Keratinocyte (primary cell): ENCODE measurements around the gene PARP1. TPM values are rescaled to one million over a fixed set of nuclear protein-coding genes. Genes with fewer than 3 reads are reported as not detected.

Experiments used
- DNase-seq: peaks from one replicate; pipeline ENCODE4 v3.0.0-alpha.2; 2011; ENCODE audit warnings: low read depth, missing footprints, low spot score
- FAIRE-seq: peaks from 2 replicates; lab custom pipeline; 2011; peaks lifted over from hg19 to GRCh38; lab: Jason Lieb, UNC
- H2AFZ ChIP-seq: 2 replicates; pipeline ENCODE4 v1.6.0; 2012; ENCODE audit warnings: low read length, control low read depth, inconsistent platforms; ENCODE audit not compliant: control insufficient read depth
- H3K27ac ChIP-seq: 2 replicates; pipeline ENCODE4 v1.5.1; 2011; ENCODE audit warnings: low read length; ENCODE audit not compliant: control insufficient read depth, insufficient read depth
- H3K27me3 ChIP-seq: 3 replicates; pipeline ENCODE4 v1.6.0; 2011; ENCODE audit warnings: low read length; ENCODE audit not compliant: control insufficient read depth, insufficient read depth; ENCODE audit errors: extremely low read depth
- H3K36me3 ChIP-seq, 2 experiments: 2 replicates in 1 of 2; 3 replicates in 1 of 2; pipeline ENCODE4 v1.5.1; 2011; ENCODE audit warnings: low read length in 2 of 2, mild to moderate bottlenecking in 1 of 2; ENCODE audit not compliant: control insufficient read depth in 2 of 2, insufficient read depth in 2 of 2; ENCODE audit errors: extremely low read depth in 1 of 2
- H3K4me1 ChIP-seq: 3 replicates; pipeline ENCODE4 v1.5.1; 2011; ENCODE audit warnings: low read length; ENCODE audit not compliant: control insufficient read depth, insufficient read depth; ENCODE audit errors: extremely low read depth
- H3K4me2 ChIP-seq: 3 replicates; pipeline ENCODE4 v1.6.0; 2011; ENCODE audit warnings: low read depth, low read length; ENCODE audit not compliant: control insufficient read depth, insufficient read depth; ENCODE audit errors: extremely low read depth
- H3K4me3 ChIP-seq, 3 experiments: fragments of 200-600 bp in 1 of 3; sonication (generic) in 1 of 3; 2 replicates in 2 of 3; 3 replicates in 1 of 3; pipeline ENCODE4 v1.5.1; 2011 to 2016; ENCODE audit warnings: low read length in 3 of 3, mild to moderate bottlenecking in 3 of 3, control low read depth in 2 of 3, inconsistent platforms in 1 of 3, low read depth in 1 of 3, mixed read lengths in 1 of 3, mixed run types in 1 of 3, moderate library complexity in 1 of 3; ENCODE audit not compliant: control insufficient read depth in 2 of 3, insufficient read depth in 2 of 3; ENCODE audit errors: extremely low read depth in 1 of 3
- H3K79me2 ChIP-seq: 2 replicates; pipeline ENCODE4 v1.6.0; 2012; ENCODE audit warnings: low read length; ENCODE audit not compliant: control insufficient read depth, insufficient read depth
- H3K9ac ChIP-seq: 3 replicates; pipeline ENCODE4 v1.6.0; 2011; ENCODE audit warnings: low read length; ENCODE audit not compliant: control insufficient read depth, insufficient read depth; ENCODE audit errors: extremely low read depth
- H3K9me1 ChIP-seq: 3 replicates; pipeline ENCODE4 v1.6.0; 2011; ENCODE audit warnings: low read length; ENCODE audit not compliant: control insufficient read depth, insufficient read depth; ENCODE audit errors: extremely low read depth
- H3K9me3 ChIP-seq: 2 replicates; pipeline ENCODE4 v1.5.1; 2012; ENCODE audit warnings: low read depth, low read length; ENCODE audit not compliant: control insufficient read depth
- H4K20me1 ChIP-seq: 3 replicates; pipeline ENCODE4 v1.6.0; 2011; ENCODE audit warnings: low read length; ENCODE audit not compliant: control insufficient read depth, insufficient read depth; ENCODE audit errors: extremely low read depth
- CTCF ChIP-seq, 3 experiments: IDR thresholded peaks in 1 of 3; conservative IDR thresholded peaks in 1 of 3; optimal IDR thresholded peaks in 1 of 3; 2 replicates in 2 of 3; 3 replicates in 1 of 3; pipeline versions ENCODE3 to v1.5.1; 2011; ENCODE audit warnings: low read length in 3 of 3, mild to moderate bottlenecking in 3 of 3, moderate library complexity in 2 of 3, control low read depth in 1 of 3, inconsistent platforms in 1 of 3; ENCODE audit not compliant: insufficient read depth in 2 of 3; ENCODE audit errors: extremely low read depth in 1 of 3
- EZH2 ChIP-seq: IDR thresholded peaks from one replicate; pipeline ENCODE4 v1.6.1; 2012; ENCODE audit warnings: inconsistent platforms, mild to moderate bottlenecking, low read length, moderate library complexity
- dilution Hi-C: fragments of 300-500 bp; cut with MboI; formaldehyde crosslinking; loops from one replicate; pipeline ENCODE4 v1.7.0; 2020; ENCODE audit warnings: low sequenced_read_pairs; ENCODE audit not compliant: extremely low pct_ligation_motif_present
- polyA plus RNA-seq, 5 experiments: library from polyadenylated mRNA; depleted of rRNA in 3 of 5; stranded (reverse) in 3 of 5; stranded (forward) in 1 of 5; unstranded in 1 of 5; fragments of >200 nt; gene quantifications; 1 replicate in 1 of 5; 2 replicates in 3 of 5; 3 replicates in 1 of 5; pipeline versions ENCODE4 v1.2.1 to v1.2.3, GENCODE V29; 2011 to 2012; ENCODE audit warnings: missing spikeins in 2 of 5, low read depth in 1 of 5, low replicate concordance in 1 of 5

The PARP1 gene
- polyA plus RNA-seq, 1 donor (not counting 4 experiments of a cell fraction or from before 2014, with no cell fraction given): 62.9 TPM

- dilution Hi-C loops: no loop called here
Observed at GRCh38 chr1:226365831-226366231, 42.1 kb downstream of the PARP1 start.

GRCh38 chr1:226364901-226365565 lies 42.9 kb downstream of the PARP1 start:
- dilution Hi-C loops: no loop called here
- FAIRE-seq: no peak
- H3K27ac ChIP-seq: no peak overlapping the region
- H3K79me2 ChIP-seq: no peaks in the 10 kb centered on the region
- TF ChIP-seq EZH2: no peak
- no peak for TF ChIP-seq CTCF (optimal IDR thresholded peaks at IDR 0.05 in 1 of 3, IDR thresholded peaks at IDR 0.05 in 1 of 3, conservative IDR thresholded peaks at IDR 0.05 in 1 of 3; ENCODE audit: extremely low read depth in 1 of 3, insufficient read depth in 2 of 3, low read length in 3 of 3)
- no peak overlapping the region for H3K4me3 ChIP-seq
- no peaks in the 10 kb centered on the region for H3K4me1 ChIP-seq
- H3K9ac ChIP-seq: no peak overlapping the region
- H3K27me3 ChIP-seq: no peaks in the 10 kb centered on the region
- DNase-seq: no peak
- no peak overlapping the region for H3K4me2 ChIP-seq
- no peaks in the 10 kb centered on the region for H4K20me1 ChIP-seq
- no peaks in the 10 kb centered on the region for H3K9me3 ChIP-seq
- H3K36me3 ChIP-seq: peaks cover 29 to 37% of the 10 kb centered on the region in 2 experiments
- no peak overlapping the region for H2AFZ ChIP-seq
- no peaks in the 10 kb centered on the region for H3K9me1 ChIP-seq

More at GRCh38 chr1:226365831-226366231, 42.1 kb downstream of the PARP1 start:
- H3K79me2 ChIP-seq: no peaks in the 10 kb centered on the region
- no peaks in the 10 kb centered on the region for H4K20me1 ChIP-seq
- H3K27me3 ChIP-seq: no peaks in the 10 kb centered on the region
- no peak overlapping the region for H3K27ac ChIP-seq
- H3K4me2 ChIP-seq: no peak overlapping the region
- H3K9ac ChIP-seq: no peak overlapping the region
- H3K4me3 ChIP-seq: no peak overlapping the region
- no peaks in the 10 kb centered on the region for H3K4me1 ChIP-seq
- H3K36me3 ChIP-seq: peaks cover 31 to 41% of the 10 kb centered on the region in 2 experiments
- no peaks in the 10 kb centered on the region for H3K9me3 ChIP-seq
- FAIRE-seq: no peak
- H3K9me1 ChIP-seq: no peaks in the 10 kb centered on the region
- no peak overlapping the region for H2AFZ ChIP-seq
- no peak for TF ChIP-seq CTCF (optimal IDR thresholded peaks at IDR 0.05 in 1 of 3, IDR thresholded peaks at IDR 0.05 in 1 of 3, conservative IDR thresholded peaks at IDR 0.05 in 1 of 3; ENCODE audit: extremely low read depth in 1 of 3, insufficient read depth in 2 of 3, low read length in 3 of 3)
- no peak for TF ChIP-seq EZH2
- no peak for DNase-seq
